ENCODE data around the gene STK11. TPM values are rescaled to one million over a fixed set of nuclear protein-coding genes. Genes with fewer than 3 reads are reported as not detected.

Gene STK11
- total and polyA plus RNA-seq, 2 donors (not counting 3 experiments of a cell fraction or from before 2014, with no cell fraction given): 39.4 to 75.4 TPM

- Histone ChIP-seq H3K9me1 (replicated peaks; ENCODE audit: control insufficient read depth, extremely low read depth, insufficient read depth, low read length) (no peaks in the 10 kb centered on the region), H3K36me3 (ENCODE audit: control insufficient read depth in 2 of 2, extremely low read depth in 1 of 2, insufficient read depth in 2 of 2, low read length in 2 of 2) (peaks cover 0 to 2% of the 10 kb centered on the region in 2 experiments), H3K4me1 (ENCODE audit: control insufficient read depth, extremely low read depth, insufficient read depth, low read length) (peaks cover under 1% of the 10 kb centered on the region), H3K9me3 (replicated peaks; ENCODE audit: control insufficient read depth, insufficient read depth, low read length) (no peaks in the 10 kb centered on the region), H3K27me3 (ENCODE audit: control insufficient read depth in 2 of 2, insufficient read depth in 2 of 2, low read length in 2 of 2) (no peaks in the 10 kb centered on the region), H4K20me1 (replicated peaks; ENCODE audit: control insufficient read depth, extremely low read depth, insufficient read depth, low read length) (no peaks in the 10 kb centered on the region), H3K4me3 (replicated peaks in 1 of 3; ENCODE audit: insufficient read depth in 1 of 3, low read depth in 1 of 3, low read length in 3 of 3) (no peak overlapping the region), H3K79me2 (ENCODE audit: control insufficient read depth, insufficient read depth, low read length) (peaks cover 45% of the 10 kb centered on the region), H3K9ac (replicated peaks; ENCODE audit: extremely low read depth, insufficient read depth, low read length) (no peak overlapping the region), H2AFZ (ENCODE audit: low read depth, low read length) (no peak overlapping the region), H3K4me2 (ENCODE audit: insufficient read depth, low read length) (no peak overlapping the region), H3K27ac (ENCODE audit: insufficient read depth, low read depth, low read length) (no peak overlapping the region)
- intact Hi-C loops (cut with micrococcal nuclease) (loop anchor here (2.0 kb wide), 1 partner anchor 41 kb away; no protein-coding TSS in a partner anchor), dilution Hi-C loops (cut with MboI; ENCODE audit: extremely low pct_ligation_motif_present, low sequenced_read_pairs) (no loop called here)
- FAIRE-seq (no peak), DNase-seq (ENCODE audit: low read depth, low spot score) (no peak)
- CTCF ChIA-PET: no interaction called here
- TF ChIP-seq MAX (IDR thresholded peaks at IDR 0.05; ENCODE audit: insufficient read depth, insufficient read length) (no peak), POLR2AphosphoS5 (IDR thresholded peaks at IDR 0.05; ENCODE audit: insufficient read depth, low read depth, low read length) (no peak), MYC (IDR thresholded peaks at IDR 0.05; ENCODE audit: low read depth, low read length) (no peak), POLR2A (IDR thresholded peaks at IDR 0.05; ENCODE audit: low read depth, low read length) (no peak), FOS (IDR thresholded peaks at IDR 0.05; ENCODE audit: borderline replicate concordance, insufficient read depth, low read length) (no peak)
- POLR2A ChIA-PET: no interaction called here
- BruUV-seq (replicated peaks): no TSS peak
Observed at GRCh38 chr19:1171755-1172352, 33.7 kb upstream of the STK11 start.

GRCh38 chr19:1172353-1173158 lies 33.0 kb upstream of the STK11 start:
- Histone ChIP-seq H3K9ac (replicated peaks; ENCODE audit: extremely low read depth, insufficient read depth, low read length) (peak overlapping the region; percentile 72), H3K4me1 (ENCODE audit: control insufficient read depth, extremely low read depth, insufficient read depth, low read length) (peaks cover 7% of the 10 kb centered on the region), H3K9me1 (replicated peaks; ENCODE audit: control insufficient read depth, extremely low read depth, insufficient read depth, low read length) (no peaks in the 10 kb centered on the region), H3K9me3 (replicated peaks; ENCODE audit: control insufficient read depth, insufficient read depth, low read length) (no peaks in the 10 kb centered on the region), H4K20me1 (replicated peaks; ENCODE audit: control insufficient read depth, extremely low read depth, insufficient read depth, low read length) (no peaks in the 10 kb centered on the region), H3K79me2 (ENCODE audit: control insufficient read depth, insufficient read depth, low read length) (peaks cover 41% of the 10 kb centered on the region), H3K4me2 (ENCODE audit: insufficient read depth, low read length) (peak overlapping the region; percentile 59), H3K27me3 (ENCODE audit: control insufficient read depth in 2 of 2, insufficient read depth in 2 of 2, low read length in 2 of 2) (no peaks in the 10 kb centered on the region), H2AFZ (ENCODE audit: low read depth, low read length) (no peak overlapping the region), H3K4me3 (replicated peaks in 1 of 3; ENCODE audit: insufficient read depth in 1 of 3, low read depth in 1 of 3, low read length in 3 of 3) (peak overlapping the region; percentile 49 to 95 (median 73)), H3K27ac (ENCODE audit: insufficient read depth, low read depth, low read length) (peak overlapping the region; percentile 42), H3K36me3 (ENCODE audit: control insufficient read depth in 2 of 2, extremely low read depth in 1 of 2, insufficient read depth in 2 of 2, low read length in 2 of 2) (no peaks in the 10 kb centered on the region)
- intact Hi-C loops (cut with micrococcal nuclease): loop anchor here (2.0 kb wide), 1 partner anchor 42 kb away; no protein-coding TSS in a partner anchor
- FAIRE-seq (peak; percentile 82), DNase-seq (ENCODE audit: low read depth, low spot score) (peak; percentile 30)
- ChIA-PET POLR2A (no interaction called here), CTCF (no interaction called here)
- dilution Hi-C loops (cut with MboI; ENCODE audit: extremely low pct_ligation_motif_present, low sequenced_read_pairs): no loop called here
- TF ChIP-seq CTCF (IDR thresholded peaks at IDR 0.05; ENCODE audit: extremely low read depth in 1 of 2, insufficient read depth in 1 of 2, low read depth in 1 of 2, low read length in 2 of 2): no peak
- no peak for TF ChIP-seq GATA2 (IDR thresholded peaks at IDR 0.05; ENCODE audit: insufficient read depth, insufficient read length, low read depth, low read length)
- TF ChIP-seq POLR2AphosphoS5 (IDR thresholded peaks at IDR 0.05; ENCODE audit: insufficient read depth, low read depth, low read length): no peak
- TF ChIP-seq MAX (IDR thresholded peaks at IDR 0.05; ENCODE audit: insufficient read depth, insufficient read length): no peak
- no peak for TF ChIP-seq EZH2 (IDR thresholded peaks at IDR 0.05; ENCODE audit: borderline replicate concordance, low read depth, low read length, severe bottlenecking)
- TF ChIP-seq JUN (IDR thresholded peaks at IDR 0.05; ENCODE audit: borderline replicate concordance, insufficient read depth, insufficient read length, low read depth): no peak
- TF ChIP-seq FOS (IDR thresholded peaks at IDR 0.05; ENCODE audit: borderline replicate concordance, insufficient read depth, low read length): no peak
- no peak for TF ChIP-seq MYC (IDR thresholded peaks at IDR 0.05; ENCODE audit: low read depth, low read length)
- no peak for TF ChIP-seq POLR2A (IDR thresholded peaks at IDR 0.05; ENCODE audit: low read depth, low read length)
- BruUV-seq (replicated peaks): no TSS peak
